IPS DF 6.9 (cell line): ENCODE measurements around the gene PI4KA.
"Not testable (repeated sequence)": the region's sequence is repeated elsewhere in the genome, so short reads cannot be mapped to it uniquely, and the experiment has no call there.

ENCODE experiments used
- DNase-seq: peaks from one replicate; pipeline ENCODE4 v3.0.0-alpha.2; 2013; ENCODE audit warnings: low read depth, low spot score
- H3K27ac ChIP-seq: one replicate; pipeline ENCODE4 v1.5.1; 2013; ENCODE audit warnings: low read length, control low read depth
- H3K27me3 ChIP-seq: 2 replicates; pipeline ENCODE4 v1.6.1; 2013; ENCODE audit warnings: mild to moderate bottlenecking, low read length; ENCODE audit not compliant: control insufficient read depth, insufficient read depth
- H3K36me3 ChIP-seq: 2 replicates; pipeline ENCODE4 v1.6.1; 2013; ENCODE audit warnings: low read length; ENCODE audit not compliant: control insufficient read depth, insufficient read depth
- H3K4me1 ChIP-seq: 2 replicates; pipeline ENCODE4 v1.6.1; 2013; ENCODE audit warnings: low read length; ENCODE audit not compliant: control insufficient read depth, insufficient read depth
- H3K4me3 ChIP-seq: 2 replicates; pipeline ENCODE4 v1.5.1; 2013; ENCODE audit warnings: mild to moderate bottlenecking, low read length
- H3K9me3 ChIP-seq: 2 replicates; pipeline ENCODE4 v1.6.1; 2013; ENCODE audit warnings: low read length, inconsistent platforms; ENCODE audit not compliant: control insufficient read depth, insufficient read depth
- WGBS: extraction: QIAGEN DNeasy Blood & Tissue Kit; methylation state at CpG from one replicate; pipeline ENCODE4 v1.1.7; 2013; ENCODE audit warnings: mixed read lengths, missing lambda C conversion rate; ENCODE audit not compliant: insufficient read length, insufficient coverage; 5-methylcytosine and 5-hydroxymethylcytosine counted together

The PI4KA gene

GRCh38 chr22:20844055-20845037, 14.3 kb downstream of the PI4KA start:
- Histone ChIP-seq H3K36me3 (no peaks in the 10 kb centered on the region), H3K27ac (no peak overlapping the region), H3K4me3 (no peak overlapping the region), H3K27me3 (no peaks in the 10 kb centered on the region), H3K9me3 (no peaks in the 10 kb centered on the region), H3K4me1 (0 out of 2 replicates have a peak, but pooled peaks cover 2% of the 10 kb centered on the region)
- DNase-seq: no peak
- WGBS: no CpG with 5 or more reads among the region's 5 CpGs

GRCh38 chr22:20843501-20843900, 15.1 kb downstream of the PI4KA start:
- no peak for DNase-seq
- H3K4me1 ChIP-seq: 0 out of 2 replicates have a peak, but pooled peaks cover 2% of the 10 kb centered on the region
- no peaks in the 10 kb centered on the region for H3K9me3 ChIP-seq
- WGBS: no CpG with 5 or more reads among the region's 2 CpGs
- H3K4me3 ChIP-seq: no peak overlapping the region
- no peak overlapping the region for H3K27ac ChIP-seq
- no peaks in the 10 kb centered on the region for H3K27me3 ChIP-seq
- no peaks in the 10 kb centered on the region for H3K36me3 ChIP-seq

- no CpG with 5 or more reads among the region's 8 CpGs for WGBS
- DNase-seq: no peak
Measured at GRCh38 chr22:20840646-20841371, 17.8 kb downstream of the PI4KA start.

GRCh38 chr22:20839837-20840645, 18.6 kb downstream of the PI4KA start:
- Histone ChIP-seq H3K27ac (no peak overlapping the region), H3K4me1 (0 out of 2 replicates have a peak, but pooled peaks cover 2% of the 10 kb centered on the region), H3K9me3 (no peaks in the 10 kb centered on the region), H3K4me3 (no peak overlapping the region), H3K27me3 (no peaks in the 10 kb centered on the region), H3K36me3 (no peaks in the 10 kb centered on the region)
- DNase-seq: no peak
- WGBS: no CpG with 5 or more reads among the region's 3 CpGs

More at GRCh38 chr22:20840646-20841371, 17.8 kb downstream of the PI4KA start:
- Histone ChIP-seq H3K27me3 (no peaks in the 10 kb centered on the region), H3K36me3 (no peaks in the 10 kb centered on the region), H3K4me1 (0 out of 2 replicates have a peak, but pooled peaks cover 2% of the 10 kb centered on the region), H3K27ac (no peak overlapping the region), H3K9me3 (no peaks in the 10 kb centered on the region), H3K4me3 (no peak overlapping the region)

DNA sequence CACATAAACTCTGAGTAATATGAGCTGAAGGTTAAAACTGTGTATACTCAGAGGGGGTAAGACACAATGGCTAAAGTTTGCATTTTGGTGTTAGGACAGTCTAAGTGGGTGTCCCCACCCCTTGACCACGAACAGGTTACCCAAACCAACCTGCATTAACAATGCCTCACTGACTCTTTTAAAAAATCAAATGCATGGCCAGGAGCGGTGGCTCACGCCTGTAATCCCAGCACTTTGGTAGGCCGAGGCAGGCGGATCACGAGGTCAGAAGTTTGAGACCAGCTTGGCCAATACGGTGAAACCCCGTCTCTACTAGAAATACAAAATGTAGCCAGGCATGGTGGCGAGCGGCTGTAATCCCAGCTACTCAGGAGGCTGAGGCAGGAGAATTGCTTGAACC, 19.3 kb downstream of the PI4KA start:
- H3K4me3 ChIP-seq, H3K36me3 ChIP-seq, H3K4me1 ChIP-seq, DNase-seq, H3K27me3 ChIP-seq, H3K27ac ChIP-seq, H3K9me3 ChIP-seq: not testable (repeated sequence)
- WGBS: no CpG with 5 or more reads among the region's 10 CpGs

GRCh38 chr22:20836987-20837823, 21.4 kb downstream of the PI4KA start:
- no CpG with 5 or more reads among the region's 2 CpGs for WGBS
- H3K27me3 ChIP-seq: no peaks in the 10 kb centered on the region
- H3K9me3 ChIP-seq: no peaks in the 10 kb centered on the region

DNA sequence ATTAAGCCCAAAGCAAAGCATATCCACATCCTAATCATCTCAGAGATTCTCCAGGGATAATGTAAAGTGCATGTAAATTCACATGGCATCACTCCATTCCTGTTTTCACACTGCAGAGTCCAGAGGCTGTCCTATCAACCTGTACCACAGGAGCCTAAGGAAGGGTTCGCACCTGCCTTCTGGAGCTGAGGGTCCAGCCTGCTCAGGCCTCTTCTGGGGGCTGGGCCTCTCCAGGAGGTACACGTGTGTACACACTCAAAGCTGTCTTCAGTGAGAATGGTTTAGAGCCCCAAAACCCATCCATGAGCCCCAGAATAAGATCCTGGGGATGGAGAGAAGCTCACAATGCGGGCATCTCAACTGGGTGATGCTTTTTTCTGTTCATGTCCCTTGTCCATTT, 23.9 kb downstream of the PI4KA start:
- H3K27me3 ChIP-seq: no peaks in the 10 kb centered on the region
- H3K36me3 ChIP-seq: peaks cover 4% of the 10 kb centered on the region; the same call in 1 of the 2 replicates
- H3K4me3 ChIP-seq: no peak overlapping the region
- no peak for DNase-seq
- no peak overlapping the region for H3K27ac ChIP-seq
- no peaks in the 10 kb centered on the region for H3K4me1 ChIP-seq
- no CpG with 5 or more reads among the region's 3 CpGs for WGBS
- no peaks in the 10 kb centered on the region for H3K9me3 ChIP-seq

More at GRCh38 chr22:20836987-20837823, 21.4 kb downstream of the PI4KA start:
- Histone ChIP-seq H3K4me1 (0 out of 2 replicates have a peak, but pooled peaks cover 2% of the 10 kb centered on the region), H3K27ac (no peak overlapping the region), H3K4me3 (no peak overlapping the region), H3K36me3 (peaks cover 4% of the 10 kb centered on the region; the same call in 1 of the 2 replicates)
- DNase-seq: no peak

DNA sequence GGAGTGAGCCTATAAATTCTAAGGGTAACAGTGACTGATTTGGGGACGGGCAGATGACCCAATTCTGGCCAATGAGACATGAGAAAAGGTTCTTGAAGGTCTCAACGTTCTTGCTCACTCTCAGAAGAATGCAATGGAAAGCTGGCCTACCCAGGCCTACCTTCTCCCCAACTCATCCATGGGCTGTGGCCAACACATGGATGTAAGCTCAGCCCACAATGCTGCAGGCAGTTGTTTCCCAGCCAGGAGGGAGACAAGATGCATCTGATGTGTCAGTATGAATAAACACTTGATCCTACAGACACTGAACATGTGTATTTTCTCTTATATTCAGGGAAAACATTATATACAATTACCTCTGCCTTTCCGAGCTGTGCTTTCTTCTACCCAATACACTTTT, 24.4 kb downstream of the PI4KA start:
- H3K4me1 ChIP-seq: no peaks in the 10 kb centered on the region
- no peak overlapping the region for H3K27ac ChIP-seq
- no peaks in the 10 kb centered on the region for H3K27me3 ChIP-seq
- H3K4me3 ChIP-seq: no peak overlapping the region
- no peak for DNase-seq
- no peaks in the 10 kb centered on the region for H3K9me3 ChIP-seq
- H3K36me3 ChIP-seq: peaks cover 4% of the 10 kb centered on the region; the same call in 1 of the 2 replicates
- WGBS: no CpG with 5 or more reads among the region's 3 CpGs

- Histone ChIP-seq H3K9me3 (no peaks in the 10 kb centered on the region), H3K27me3 (no peaks in the 10 kb centered on the region), H3K4me3 (no peak overlapping the region), H3K4me1 (no peaks in the 10 kb centered on the region), H3K36me3 (peaks cover 4% of the 10 kb centered on the region; the same call in 1 of the 2 replicates), H3K27ac (no peak overlapping the region)
- WGBS: no CpG with 5 or more reads among the region's 6 CpGs
- DNase-seq: no peak
Measured at GRCh38 chr22:20833225-20833665, 25.4 kb downstream of the PI4KA start.
